ENCODE measurements around the gene CPEB1.
"Not testable (repeated sequence)": the region's sequence is repeated elsewhere in the genome, so short reads cannot be mapped to it uniquely, and the experiment has no call there.

The CPEB1 gene

DNA sequence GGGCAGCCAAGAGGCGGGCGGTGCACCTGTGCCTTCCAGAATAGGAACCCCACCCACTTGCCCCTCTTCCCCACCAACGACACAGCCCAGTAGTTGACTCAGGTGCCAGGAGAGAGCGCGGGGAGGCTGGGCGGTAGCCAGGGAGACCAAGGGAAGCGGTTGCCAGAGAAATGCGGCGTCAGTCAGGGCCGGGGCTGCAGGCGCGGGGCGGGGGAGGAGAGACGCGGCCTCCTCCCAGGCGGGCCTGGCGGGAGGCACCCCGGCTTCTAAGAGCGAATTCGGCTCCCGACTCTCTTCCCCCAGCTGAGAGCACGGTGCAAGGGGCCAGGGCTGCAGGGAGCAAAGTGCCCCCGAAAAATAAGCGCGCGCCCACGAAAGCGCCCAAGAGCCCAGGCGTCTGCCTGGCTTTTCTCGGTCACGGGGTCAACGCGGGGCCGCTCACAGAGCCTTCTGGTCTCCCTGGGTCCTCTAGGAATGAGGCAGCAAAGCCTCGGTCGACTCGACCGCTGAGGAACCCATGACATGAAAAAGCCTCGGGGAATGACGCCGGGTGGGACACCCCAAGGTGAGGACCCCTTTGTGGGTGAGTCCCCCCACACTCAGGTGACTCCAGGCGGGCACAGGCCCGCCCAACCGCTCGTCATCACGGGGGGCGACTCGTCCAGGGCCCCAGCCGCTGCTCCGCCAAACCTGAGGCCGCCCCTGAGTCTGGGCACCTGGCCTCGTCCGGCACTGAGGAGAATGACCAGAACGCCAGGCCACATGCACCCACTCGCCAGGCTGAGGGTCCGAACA, 716 bp downstream of the CPEB1 start:
- DNase-seq (ENCODE audit: low read depth, low spot score), result no peak
- TF ChIP-seq, protein P1, sequence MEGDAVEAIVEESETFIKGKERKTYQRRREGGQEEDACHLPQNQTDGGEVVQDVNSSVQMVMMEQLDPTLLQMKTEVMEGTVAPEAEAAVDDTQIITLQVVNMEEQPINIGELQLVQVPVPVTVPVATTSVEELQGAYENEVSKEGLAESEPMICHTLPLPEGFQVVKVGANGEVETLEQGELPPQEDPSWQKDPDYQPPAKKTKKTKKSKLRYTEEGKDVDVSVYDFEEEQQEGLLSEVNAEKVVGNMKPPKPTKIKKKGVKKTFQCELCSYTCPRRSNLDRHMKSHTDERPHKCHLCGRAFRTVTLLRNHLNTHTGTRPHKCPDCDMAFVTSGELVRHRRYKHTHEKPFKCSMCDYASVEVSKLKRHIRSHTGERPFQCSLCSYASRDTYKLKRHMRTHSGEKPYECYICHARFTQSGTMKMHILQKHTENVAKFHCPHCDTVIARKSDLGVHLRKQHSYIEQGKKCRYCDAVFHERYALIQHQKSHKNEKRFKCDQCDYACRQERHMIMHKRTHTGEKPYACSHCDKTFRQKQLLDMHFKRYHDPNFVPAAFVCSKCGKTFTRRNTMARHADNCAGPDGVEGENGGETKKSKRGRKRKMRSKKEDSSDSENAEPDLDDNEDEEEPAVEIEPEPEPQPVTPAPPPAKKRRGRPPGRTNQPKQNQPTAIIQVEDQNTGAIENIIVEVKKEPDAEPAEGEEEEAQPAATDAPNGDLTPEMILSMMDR (IDR thresholded peaks at IDR 0.05; ENCODE audit: insufficient read depth, low read length, missing control alignments), result no peak
- ChIA-PET CTCF (no interaction called here), POLR2A (no interaction called here)
- H3K4me3 ChIP-seq (ENCODE audit: low read depth, low read length), result no peak overlapping the region

DNA sequence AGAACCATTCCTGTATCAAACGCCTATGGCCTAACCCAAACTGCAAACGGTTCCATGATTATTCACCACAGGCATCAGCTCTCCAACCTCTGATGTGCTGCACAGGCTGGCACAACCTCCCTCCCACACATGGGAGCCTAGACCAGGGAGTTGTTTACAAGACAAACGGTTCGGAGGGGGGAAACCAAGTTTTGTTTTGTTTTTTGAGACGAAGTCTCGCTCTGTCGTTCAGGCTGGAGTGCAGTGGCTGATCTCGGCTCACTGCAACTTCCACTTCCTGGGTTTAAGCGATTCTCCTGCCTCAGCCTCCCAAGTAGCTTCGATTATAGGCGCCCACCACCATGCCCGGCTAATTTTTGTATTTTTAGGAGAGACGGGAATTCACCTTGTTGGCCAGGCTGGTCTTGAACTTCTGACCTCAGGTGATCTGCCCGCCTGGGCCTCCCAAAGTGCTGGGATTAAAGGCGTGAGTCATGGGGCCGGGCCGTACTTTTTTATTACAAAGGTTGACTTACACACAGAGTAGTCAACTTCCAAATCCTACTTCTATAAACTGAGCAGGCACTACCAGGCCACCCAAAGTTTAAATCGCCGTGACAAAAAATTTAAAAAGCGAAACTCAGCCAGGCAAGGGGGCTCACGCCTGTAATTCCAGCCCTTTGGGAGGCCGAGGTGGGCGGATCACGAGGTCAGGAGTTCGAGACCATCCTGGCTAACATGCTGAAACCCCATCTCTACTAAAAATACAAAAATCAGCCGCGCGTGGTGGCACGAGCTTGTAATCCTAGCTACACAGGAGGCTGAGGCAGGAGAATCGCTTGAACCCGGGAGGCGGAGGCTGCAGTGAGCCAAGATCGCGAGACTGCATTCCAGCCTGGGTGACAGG, 2.0 kb downstream of the CPEB1 start:
- POLR2A ChIA-PET; DNase-seq (ENCODE audit: low read depth, low spot score); H3K4me3 ChIP-seq (ENCODE audit: low read depth, low read length); CTCF ChIA-PET: not testable (repeated sequence)

DNA sequence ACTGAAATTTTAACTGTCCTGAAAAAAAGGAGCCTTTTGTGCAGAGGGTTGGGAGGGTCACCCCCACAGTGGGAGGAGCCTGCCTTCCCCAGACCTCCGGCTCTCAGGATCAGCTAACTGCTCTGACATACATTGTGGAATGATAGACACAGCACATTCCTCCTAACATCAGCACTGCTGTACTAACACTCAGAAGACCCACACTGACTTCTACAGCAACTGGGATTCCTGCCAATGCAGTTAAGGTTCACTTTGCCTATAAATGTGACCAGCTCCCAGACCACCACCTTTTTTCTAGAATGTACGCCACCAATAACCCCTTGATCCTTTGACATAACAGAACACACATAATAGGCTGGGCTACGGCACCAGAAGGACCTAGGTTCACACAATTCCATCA, 3.2 kb downstream of the CPEB1 start:
- H3K4me3 ChIP-seq (ENCODE audit: low read depth, low read length), result no peak overlapping the region
- TF ChIP-seq, protein P1 (IDR thresholded peaks at IDR 0.05; ENCODE audit: insufficient read depth, low read length, missing control alignments), result no peak
- ChIA-PET CTCF (no interaction called here), POLR2A (no interaction called here)
- no peak for DNase-seq (ENCODE audit: low read depth, low spot score)

DNA sequence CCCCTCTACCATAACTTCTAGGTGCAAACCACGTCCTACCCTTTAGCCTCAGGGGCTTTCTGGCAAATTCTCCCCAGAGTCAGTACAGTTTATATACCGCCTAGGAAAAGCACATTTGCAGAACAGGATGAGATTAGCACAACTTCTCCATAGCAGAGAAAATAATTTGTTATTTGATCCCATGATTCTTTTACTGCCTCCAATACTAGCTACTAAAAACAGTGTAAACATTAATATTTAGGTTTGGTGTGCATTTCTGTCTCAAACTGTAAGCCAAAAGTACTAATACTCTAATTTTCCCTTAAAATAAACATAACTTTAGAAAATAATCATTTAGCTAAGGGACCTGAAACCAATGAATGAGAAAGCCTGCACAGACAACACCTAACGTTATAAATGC, 4.5 kb downstream of the CPEB1 start:
- TF ChIP-seq, protein P1 (IDR thresholded peaks at IDR 0.05; ENCODE audit: insufficient read depth, low read length, missing control alignments), result no peak
- ChIA-PET CTCF (interaction anchor here (0.8 kb wide), 1 partner anchor 30 kb away, joined by 3 read pairs; no protein-coding TSS in a partner anchor), POLR2A (no interaction called here)
- no peak for DNase-seq (ENCODE audit: low read depth, low spot score)
- H3K4me3 ChIP-seq (ENCODE audit: low read depth, low read length), result no peak overlapping the region

DNA sequence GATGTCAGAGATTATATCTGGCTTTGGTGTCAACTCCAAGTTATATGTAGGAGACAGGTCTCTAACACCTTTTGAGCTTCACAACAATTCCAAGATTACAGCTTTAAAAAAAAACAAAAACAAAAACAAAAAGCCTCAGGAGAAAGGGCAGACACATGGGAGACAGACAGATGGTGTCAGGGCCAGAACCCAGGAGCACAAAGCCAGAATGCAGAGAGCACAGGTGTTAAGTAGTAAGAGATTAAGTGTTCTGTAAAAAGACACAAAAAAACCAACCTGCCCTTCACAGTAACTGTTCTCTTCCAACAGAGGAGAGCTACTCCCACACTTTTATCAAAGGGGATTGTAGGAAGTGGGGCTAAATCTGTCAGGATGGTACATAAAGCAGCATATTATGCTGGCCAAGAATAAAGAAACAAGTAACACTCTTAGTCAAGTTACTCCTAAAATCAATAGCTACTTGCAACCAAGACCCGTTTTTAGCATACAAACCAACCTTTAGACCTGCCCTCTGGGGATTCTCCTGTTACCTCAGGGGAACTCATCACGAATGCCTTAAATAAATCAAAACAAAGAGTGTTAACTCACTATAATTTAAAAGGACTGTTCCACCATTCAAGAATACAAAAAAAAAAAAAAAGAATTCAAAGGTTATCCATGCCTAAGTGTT, 5.9 kb downstream of the CPEB1 start:
- TF ChIP-seq, protein P1 (IDR thresholded peaks at IDR 0.05; ENCODE audit: insufficient read depth, low read length, missing control alignments), result no peak
- ChIA-PET CTCF (interaction anchor here (0.9 kb wide), 1 partner anchor 359 kb away, joined by 3 read pairs; no protein-coding TSS in a partner anchor), POLR2A (no interaction called here)
- DNase-seq (ENCODE audit: low read depth, low spot score), result no peak
- no peak overlapping the region for H3K4me3 ChIP-seq (ENCODE audit: low read depth, low read length)

DNA sequence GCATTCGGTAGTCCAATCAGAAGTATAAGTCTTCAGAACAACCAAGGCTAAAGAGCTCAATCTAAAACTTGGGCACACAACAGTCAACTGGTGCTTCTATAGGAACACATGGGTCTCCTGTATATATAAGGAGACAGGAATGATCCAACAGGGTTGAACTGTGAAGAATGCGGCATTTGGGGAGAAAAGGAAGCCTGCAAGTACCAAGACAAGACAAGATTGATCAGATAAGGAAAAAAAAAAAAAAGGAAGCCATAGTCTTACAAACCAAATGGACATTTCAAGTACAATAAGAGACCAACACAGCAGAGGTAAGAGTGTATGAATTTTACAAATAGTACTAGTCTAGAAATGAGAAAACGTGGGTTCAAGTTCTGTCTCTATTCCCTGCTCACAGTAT, 6.5 kb downstream of the CPEB1 start:
- no peak overlapping the region for H3K4me3 ChIP-seq (ENCODE audit: low read depth, low read length)
- ChIA-PET POLR2A (no interaction called here), CTCF (no interaction called here)
- no peak for DNase-seq (ENCODE audit: low read depth, low spot score)
- TF ChIP-seq, protein P1 (IDR thresholded peaks at IDR 0.05; ENCODE audit: insufficient read depth, low read length, missing control alignments), result no peak
